Mucosa of gallbladder (tissue), 1 donor: ENCODE measurements around the gene RHOB. TPM values are rescaled to one million over a fixed set of nuclear protein-coding genes. Genes with fewer than 3 reads are reported as not detected.

ENCODE experiments used
- DNase-seq: peaks from one replicate; pipeline ENCODE4 v3.0.0-alpha.2; 2020; ENCODE audit warnings: low spot score
- total RNA-seq: library from RNA; stranded (reverse); gene quantifications from one replicate; pipeline ENCODE4 v1.2.1, GENCODE V29; 2021
- donor health status: DM: no; HTN: no; CAD: no.

RHOB gene
- total RNA-seq, 1 donor from 2014 or later = 445 TPM

DNA sequence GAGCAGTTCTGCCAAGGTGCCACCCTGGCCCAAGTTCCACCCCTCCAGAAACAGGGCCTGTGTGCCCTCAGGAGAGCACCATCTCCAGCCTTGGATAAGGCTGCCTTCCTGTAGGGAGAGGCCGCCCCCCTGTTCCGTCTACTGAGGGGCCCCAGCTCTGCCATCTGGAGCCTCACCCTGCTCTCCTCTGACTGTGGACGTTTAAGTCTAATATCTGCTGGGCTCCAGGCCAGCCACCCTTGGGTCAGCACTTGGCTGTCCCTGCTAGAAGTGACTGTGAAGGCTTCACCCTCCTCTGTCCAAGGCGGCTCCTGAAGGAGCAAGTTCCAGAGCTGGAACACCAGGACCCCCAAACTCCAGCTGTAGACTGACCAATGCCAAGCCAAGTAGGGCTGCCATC lies 26.3 kb downstream of the RHOB start:
- no peak for DNase-seq

DNA sequence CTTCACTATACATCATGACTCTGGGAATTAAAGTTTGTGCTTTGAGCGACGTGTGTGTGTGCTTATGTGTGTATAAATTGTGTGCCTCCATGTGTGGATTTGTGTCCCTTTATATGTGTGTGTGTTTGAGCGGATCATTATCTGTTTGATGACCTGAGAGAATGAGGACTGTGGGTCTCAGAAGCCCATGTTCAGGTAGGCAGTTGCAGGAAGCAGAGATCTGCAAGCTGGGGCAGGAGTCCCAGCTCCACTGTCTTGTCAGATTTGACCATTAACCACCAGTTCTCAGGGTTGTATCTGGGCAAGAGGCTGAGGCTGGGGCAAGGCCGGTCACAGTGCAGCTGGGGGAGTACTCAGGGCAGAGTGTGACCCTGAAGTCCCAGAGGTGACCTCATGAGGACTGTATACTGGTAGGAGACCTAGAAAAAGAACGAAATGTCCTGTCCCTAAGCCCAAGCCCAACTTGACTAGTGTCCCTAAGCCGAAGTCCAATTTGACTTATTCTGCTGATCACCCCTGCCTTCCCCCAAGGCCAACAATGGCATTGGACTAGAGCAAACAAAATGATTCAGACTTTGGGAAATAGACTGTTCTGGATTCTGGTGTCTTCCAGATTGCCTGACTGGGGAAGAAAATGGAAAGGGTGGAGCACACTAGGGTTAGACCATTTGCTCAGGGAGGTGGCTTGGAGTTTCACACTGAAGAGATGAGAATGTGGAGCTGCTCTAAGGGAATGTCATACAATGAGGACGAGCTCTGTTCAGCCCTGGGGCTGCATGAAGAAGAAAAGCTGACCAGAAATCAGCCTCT lies 28.1 kb downstream of the RHOB start:
- no peak for DNase-seq

DNA sequence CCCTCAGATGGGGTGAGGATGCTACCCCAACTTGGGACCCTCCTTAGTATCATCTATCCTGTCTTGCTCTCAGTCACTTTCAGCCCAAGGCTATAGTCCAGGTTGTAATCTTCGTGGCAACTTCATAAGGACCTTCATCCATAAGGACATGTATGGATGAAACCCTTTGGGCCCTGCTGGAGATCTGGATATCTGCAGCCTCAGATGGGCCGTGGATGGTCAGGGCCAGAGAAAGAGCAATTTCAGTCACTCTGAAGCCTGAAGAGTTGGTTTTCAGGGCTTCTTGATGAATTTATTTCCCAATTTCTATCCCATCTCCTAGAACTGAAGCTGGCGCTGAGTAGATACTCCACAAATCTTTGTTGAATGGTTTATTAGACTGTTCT lies 28.7 kb downstream of the RHOB start:
- no peak for DNase-seq

DNA sequence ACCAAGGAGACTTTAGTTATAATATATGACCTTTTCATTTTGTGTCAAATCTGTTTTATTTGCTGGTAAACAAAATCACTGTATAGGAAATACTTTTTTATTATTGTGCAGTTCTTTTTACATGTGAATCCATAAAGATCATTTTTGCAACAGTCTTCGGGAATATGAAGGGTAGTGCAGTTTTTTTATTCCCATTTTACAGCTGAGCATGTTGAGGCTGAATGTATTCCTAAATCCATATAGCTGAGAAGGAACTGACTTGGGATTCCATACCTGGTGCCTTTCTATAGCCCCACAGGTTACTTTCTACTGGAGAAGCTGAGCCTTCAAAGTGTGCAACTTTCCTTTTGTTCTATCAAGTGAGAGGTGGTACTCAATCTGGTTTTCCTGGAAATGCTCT lies 29.6 kb downstream of the RHOB start:
- DNase-seq = no peak

DNA sequence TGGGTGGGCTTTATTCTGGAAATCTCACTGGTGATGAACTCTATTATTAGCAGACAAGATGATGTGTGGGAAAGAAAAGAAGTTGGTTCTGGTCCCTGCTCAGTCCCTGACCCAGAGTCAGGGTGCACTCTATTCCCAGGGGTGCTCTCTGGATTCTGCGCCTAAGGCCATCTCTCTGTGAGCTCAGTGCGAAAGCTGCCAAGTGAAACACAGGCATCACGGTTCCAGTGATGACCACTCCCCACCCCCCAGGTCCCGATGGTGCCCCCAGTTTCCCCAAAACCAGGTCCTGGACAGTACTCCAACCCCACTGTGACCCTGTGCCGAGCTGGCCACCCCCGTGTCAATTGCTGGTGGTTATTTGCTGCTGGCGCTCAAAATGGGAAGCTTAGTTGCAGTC lies 30.1 kb downstream of the RHOB start:
- DNase-seq = no peak

DNA sequence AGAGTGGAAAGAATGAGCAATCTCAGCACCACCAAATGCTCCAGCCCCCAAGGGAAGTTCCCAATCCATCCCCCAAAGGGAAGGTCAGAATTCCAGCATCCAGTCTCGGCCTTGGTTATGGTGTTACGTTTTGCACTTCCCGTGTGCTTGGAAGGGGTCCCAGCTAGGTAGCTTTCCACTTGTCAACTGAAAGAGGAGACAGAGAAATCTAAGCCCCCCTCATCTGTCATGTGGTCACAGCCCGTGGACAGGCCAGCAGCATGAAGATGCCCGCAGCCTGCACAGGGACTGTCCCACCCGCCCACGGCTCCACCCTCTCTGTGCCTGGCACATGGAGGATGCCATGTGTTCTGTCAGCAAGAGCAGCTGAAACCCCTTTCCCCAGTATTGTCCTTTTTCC lies 32.1 kb downstream of the RHOB start:
- no peak for DNase-seq

DNA sequence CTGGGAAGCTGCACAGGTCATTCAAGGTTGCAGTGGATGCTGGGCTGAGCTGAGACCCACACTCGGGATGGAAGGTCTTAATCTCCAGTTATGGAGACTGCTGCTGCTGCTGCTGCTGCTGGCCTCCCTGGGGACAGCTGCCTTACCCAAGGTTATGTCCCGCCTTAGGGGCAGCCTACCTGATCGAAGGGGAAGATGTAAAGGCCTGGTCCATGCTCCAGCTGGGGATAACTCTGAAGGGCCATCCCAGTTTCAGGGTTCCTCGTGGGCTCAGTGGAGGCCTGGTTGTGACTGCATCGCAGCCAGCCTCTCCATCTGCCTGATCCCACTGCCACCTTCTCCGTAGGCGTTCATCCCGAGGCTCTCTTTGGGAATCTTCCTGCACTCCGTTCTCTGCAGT lies 33.0 kb downstream of the RHOB start:
- DNase-seq = no peak

DNA sequence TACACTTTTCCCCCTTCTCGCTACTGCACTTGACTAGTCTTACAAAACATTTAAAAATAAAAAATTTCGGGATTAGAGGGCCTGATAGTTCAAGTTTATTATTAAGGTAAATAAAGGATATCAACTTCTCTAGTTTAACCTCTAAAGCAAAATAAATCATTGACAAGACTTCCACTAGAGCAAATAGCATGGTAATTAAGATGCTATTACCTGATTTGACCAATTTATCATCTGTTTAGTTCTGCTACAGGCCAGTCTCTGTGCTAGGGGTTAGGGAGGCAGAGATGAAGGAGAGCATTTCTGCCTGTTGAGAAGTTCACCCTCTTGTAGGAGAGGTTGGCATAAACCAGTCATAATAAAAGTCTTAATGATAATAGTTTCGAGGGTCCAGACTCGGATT lies 34.0 kb downstream of the RHOB start:
- DNase-seq = no peak

DNA sequence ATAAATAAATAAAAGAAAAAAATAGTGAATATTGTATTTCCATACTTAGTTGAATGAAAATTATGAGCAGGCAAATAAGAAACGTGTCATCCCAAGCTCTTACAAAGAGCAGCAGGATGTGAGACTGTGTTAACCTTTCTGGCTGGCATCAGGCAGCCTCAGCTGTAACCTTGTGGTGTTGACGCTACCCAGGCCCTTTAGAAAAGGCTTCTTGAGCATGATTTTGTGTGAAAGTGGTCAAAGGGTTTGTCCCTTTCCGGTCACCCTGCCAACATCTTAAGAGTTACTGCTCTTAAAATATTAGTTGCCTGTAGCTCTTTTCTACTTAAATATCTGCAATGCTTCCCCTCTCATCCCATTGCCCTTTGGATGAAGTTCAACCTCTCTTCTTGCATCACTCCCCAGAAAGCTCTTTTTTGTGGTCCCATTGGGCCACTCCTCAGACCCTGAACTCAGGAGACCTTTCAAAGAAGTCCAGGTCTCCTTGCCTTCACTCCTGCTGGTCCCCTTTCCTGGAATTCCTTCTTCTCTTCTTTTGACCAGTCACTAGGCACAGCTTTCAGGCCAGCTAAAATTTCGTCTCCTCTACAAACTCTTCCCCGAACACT lies 35.0 kb downstream of the RHOB start:
- DNase-seq = no peak

DNA sequence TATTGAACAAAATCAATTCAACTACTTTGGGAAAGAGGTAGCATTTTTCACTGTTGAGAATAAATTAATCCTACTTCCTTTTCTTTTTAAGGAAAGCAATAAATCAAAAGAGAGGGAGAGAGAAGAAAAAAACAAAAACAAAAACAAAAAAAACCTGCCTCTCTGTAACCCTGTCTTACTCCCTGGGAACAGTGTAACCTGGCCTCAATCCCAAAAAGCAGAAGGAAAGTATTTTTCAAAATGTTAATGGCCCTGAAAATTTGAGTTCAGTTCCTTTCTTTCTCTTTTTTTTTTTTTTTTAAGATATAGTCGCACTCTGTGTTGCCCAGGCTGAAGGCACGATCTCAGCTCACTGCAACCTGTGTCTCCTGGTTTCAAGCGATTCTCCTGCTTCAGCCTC lies 35.9 kb downstream of the RHOB start:
- no peak for DNase-seq

DNA sequence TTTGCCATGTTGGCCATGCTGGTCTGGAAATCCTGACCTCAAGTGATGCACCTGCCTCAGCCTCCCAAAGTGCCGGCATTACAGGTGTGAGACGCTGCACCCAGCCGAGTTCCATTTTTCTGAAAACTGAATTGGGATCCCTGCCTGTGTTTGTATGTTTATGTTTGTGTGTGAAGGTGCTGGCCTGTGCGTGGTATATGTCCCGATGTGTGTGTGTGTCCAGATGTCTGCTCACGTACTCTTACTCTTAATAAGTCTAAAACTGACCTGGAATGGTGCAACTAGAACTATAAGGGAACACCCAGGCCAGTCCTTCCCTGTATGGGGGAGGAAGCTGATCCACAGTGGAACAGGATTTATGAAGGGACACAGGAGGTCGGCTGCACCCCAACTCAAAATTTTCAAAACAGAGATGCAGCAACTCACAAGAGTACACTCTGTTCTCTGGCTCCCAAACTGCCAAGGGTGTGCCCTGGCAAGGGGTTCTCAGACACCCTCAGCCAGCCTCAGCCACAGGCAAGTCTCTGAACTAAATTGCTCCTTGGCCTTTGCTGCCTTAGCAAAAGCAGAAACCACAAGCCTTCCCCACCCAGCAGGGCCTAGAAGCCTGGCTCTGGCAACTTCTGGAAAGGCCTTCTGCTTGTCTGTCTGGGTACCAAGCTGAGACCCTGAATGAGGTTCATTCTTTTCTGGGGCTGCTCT lies 36.5 kb downstream of the RHOB start:
- no peak for DNase-seq

DNA sequence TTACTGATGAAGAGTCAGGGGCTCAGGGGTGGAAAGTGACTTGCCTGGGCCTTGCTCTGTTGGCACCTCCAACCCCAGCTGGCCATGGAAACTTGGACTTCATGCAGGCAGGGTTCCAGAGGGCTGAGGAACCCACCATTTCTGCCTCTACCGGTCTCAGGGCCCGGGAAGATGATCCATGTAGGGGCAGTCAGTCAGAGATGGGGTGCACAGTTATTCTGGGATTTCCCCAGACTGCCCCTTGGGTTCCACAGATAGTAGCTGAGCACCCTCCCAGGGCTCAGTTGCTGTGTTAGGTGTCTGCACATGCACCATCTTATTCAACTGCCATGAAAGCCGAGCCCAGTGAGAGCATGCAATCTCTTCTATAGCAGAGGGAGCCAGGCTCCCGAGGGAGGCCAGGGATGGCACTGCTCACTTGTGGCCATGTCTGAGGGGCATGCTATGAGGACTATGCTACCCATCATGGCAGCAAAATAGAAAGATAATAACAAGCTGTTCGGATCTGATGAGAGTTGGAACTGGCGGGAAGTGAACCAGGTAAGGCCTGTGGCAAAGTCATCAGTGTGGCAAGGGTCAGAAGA lies 37.3 kb downstream of the RHOB start:
- no peak for DNase-seq

DNA sequence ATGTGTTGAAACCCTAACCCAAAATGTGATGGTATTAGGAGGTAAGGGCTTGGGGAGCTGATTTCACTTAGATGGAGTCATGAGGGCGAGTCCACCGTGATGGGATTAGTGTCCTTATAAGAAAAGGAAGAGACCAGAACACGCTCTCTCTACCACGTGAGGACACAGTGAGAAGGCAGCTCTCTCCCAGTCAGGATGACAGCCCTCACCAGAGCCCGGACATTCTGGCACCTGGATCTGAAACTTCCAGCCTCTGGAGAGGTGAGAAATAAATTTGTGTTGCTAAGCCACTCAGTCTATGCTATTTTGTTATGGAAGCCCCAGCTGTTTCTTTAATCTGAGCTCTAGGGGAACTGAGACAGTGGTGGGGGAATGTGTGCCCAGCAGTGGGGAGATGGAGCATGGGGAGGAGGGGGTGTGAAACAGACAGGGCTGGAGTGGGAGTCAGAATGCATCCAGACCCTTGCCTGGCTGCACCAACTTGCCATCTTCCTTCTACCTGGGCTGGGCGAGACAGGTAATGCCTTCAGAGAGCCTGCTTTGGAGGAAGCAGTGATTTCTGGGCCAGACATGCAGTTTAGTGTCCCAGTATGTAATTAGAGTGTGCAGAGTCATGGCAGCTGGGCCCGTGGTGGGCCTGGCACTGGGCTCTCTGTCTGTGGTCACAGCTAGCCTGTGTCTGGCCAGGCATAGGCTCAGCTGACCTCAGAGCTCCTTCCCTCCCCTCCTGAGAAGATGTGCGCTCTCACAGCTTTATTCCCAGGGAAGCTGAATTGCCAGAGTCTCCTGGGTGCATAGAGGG lies 38.1 kb downstream of the RHOB start:
- no peak for DNase-seq

DNA sequence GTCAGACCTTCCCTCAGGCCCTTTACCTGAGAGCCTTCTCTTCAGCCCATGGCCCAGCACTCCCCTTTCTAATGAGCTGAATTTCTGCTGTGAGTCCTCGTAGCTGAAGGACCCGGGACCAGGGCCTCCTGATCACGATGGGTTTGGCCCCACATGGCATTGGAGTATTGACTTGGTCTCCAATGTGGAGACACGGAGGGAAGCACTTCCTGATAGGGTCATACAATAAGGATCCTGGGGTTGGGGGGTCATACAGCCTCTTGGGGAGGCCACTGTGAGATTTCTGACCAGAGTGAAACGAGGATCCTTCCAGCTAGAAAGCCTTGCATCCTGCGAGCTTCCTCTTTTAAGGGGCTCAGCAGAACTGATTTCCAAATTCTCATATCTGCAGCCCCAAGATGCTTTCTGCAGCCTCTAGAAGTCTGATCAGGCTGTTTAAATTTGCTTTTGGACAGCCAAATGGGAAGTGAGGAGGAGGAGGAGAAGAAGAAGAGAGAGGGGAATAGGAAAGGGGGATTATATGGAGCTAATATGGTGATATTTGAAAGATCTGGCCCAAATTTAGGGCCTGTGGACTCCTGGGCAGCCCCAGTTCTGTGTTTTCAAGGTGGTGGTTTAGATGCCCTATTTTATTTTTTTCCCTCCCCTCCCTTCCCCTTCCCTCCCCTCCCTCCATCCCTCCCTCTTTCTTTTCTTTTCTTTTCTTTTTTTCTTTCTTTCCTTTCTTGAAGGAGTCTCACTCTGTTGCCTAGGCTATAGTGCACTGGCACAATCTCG lies 38.9 kb downstream of the RHOB start:
- DNase-seq = no peak

DNA sequence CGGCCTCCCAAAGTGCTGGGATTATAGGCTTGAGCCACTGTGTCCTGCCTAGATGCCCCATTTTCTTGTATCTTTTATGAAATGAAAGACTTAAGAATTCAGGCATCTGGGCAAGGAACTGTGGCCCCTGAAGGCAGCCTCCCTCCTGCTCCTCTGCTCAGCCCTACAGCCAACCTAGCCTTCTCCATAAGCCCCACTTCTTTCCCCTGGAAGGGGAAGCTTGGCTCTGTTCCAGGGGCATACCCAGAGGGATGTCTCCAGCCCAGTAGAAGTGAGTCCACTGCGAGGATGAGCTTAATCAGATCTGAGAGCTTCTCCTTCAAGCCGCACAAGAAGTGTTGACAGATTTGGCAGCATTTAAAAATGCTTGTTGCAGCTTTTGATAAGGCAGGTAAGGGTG lies 39.7 kb downstream of the RHOB start:
- DNase-seq = no peak

DNA sequence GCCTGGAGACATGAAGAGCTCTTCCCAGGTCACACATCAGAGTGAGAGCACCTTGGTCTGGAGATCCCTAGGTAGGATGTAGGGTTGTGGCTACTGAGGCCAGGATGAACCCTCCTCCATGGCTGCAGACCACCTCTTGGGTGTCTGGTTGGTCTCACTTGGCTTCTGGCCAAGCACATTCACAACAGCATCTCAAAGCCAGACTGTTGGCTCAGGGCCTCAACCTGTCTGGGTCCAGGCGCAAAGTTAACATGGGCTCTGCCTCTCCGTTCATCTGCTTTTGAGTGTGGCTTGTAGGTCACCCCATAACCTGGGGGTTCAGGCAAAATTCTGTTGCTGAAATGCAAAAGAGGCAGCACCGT lies 40.1 kb downstream of the RHOB start:
- DNase-seq = no peak

DNA sequence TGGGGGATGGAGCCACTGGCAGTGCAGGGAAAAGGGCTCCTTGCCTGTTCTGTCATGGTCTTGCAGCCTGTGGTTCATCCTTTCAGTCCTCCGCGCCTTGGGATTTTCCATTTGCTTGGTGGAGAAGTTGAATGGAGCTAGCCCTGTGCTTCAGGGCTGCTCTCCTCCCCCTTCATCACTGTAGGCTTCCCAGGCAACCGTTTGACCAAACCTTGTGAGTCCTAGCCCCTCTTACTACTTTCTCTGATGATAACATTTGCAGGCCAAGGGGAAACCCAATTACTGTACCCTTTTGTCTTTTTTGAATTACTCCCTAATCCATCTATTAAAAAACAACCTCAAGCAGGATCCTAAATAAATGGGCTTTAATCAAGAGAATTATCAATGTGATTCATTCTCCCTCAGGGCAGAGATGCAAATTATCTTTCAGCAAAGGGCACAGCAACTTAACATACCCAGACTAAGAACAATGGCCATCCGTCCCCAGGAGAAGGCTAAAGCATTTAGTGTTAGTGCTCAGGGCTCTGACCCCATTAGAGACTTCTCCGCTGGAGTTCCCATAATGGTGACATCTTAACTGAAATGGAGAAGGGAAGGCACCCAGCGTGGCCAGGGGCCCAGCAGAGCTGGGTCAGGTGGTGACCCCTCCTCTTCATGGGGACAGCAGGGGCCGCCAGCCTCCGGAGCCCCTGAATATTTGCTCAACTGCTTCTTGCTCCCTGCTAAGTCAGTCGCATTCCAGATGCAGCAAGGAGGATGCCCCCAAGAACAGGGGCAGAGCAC lies 40.7 kb downstream of the RHOB start:
- DNase-seq = no peak

DNA sequence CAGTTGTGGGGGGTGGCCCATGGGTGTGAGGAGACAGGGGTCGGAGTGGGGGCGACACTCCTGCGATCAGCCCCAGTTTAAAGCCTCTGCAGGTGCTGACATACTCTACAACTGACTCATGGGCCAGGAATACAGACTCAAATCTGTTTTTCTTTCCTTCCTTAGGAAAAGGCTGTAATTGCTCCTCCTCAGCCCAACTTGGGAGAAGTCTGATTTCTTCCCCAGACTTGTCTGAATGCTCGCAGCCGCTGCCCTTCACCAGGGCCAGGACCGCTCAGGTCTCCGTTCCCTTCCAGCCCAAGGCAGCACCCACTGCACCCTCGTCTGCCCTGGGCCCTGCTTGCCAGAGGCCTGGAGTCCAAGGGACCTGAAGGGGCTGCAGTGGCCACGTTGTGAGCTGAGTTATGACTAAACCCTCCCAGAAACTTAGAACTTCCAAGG lies 41.3 kb downstream of the RHOB start:
- DNase-seq = no peak

DNA sequence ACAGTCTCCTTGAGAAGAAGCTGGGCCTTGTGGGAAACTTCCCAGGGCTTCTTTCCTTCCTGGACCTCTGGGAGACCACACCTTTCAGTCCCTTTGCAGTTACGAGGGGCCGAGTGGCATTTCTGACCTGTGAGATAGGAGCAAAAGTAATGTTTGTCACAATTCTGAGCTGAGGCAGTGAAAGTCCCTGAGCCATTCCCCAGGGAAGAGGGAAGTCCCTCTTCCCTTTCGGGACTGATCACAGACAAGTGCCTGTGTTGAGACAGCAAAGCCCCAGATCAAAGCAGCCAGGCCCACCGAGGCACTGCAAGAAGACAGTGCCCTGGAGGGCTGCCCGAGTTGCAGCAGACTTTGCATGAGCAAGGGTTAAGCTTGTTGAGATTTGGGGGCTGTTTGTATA lies 41.9 kb downstream of the RHOB start:
- DNase-seq = no peak
